Measurements from ENCODE around the gene B4GALNT4.
"Not testable (repeated sequence)": the region's sequence is repeated elsewhere in the genome, so short reads cannot be mapped to it uniquely, and the experiment has no call there.

Gene B4GALNT4

GRCh38 chr11:335779-336658 is 33.3 kb upstream of the B4GALNT4 start:
- DNase-seq (ENCODE audit: extremely low read depth in 1 of 2, low read depth in 1 of 2) = no peak

- no peak for DNase-seq (ENCODE audit: extremely low read depth in 1 of 2, low read depth in 1 of 2)
Measured at GRCh38 chr11:336659-337198, 32.6 kb upstream of the B4GALNT4 start.

- no peak for DNase-seq (ENCODE audit: extremely low read depth in 1 of 2, low read depth in 1 of 2)
Measured at GRCh38 chr11:337711-338110, 31.6 kb upstream of the B4GALNT4 start.

GRCh38 chr11:339963-340362 is 29.3 kb upstream of the B4GALNT4 start:
- no peak for DNase-seq (ENCODE audit: extremely low read depth in 1 of 2, low read depth in 1 of 2)

DNA sequence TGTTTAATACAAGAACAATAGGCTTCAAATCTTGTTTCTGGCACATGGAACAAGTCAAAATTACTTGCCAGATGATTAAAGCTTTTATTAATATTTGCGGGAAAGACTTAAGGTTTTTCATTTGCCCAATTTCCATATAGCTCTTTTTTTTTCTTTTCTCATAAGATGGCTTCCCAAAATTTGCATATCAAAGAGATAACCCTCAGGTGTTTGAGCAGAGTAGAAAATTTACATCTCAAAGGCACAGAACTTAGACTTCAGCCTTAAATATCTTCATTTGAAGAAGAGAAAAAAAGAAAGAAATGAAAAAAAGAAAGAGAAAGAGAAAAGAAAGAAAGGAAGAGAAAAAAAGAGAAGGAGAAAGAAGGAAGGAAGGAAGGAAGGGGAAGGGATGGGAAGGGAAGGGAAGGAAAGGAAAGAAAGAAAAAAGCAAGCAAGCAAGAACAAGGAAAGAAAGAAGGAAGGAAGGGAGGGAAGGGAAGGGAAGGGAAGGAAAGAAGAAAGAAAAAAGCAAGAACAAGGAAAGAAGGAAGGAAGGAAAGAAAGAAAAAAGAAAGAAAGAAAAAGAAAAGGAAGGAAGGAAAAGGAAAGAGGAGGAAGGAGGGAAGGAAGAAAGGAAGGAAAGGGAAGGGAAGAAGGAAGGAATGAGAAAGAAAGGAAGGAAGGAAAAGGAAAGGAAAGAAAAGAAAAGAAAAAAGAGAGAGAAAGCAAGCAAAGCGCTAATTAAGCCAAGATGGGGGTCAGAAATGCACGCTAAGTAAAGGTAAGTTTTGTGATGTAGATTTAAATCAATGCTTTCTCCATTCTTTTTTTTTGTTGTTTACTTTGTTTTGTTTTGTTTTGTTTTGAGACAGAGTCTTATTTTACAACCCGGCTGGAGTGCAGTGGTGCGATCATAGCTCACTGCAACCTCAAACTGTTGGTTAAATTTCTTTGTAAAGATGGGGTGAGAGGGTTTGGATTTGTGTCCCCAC is 28.5 kb upstream of the B4GALNT4 start:
- DNase-seq (ENCODE audit: extremely low read depth in 1 of 2, low read depth in 1 of 2) = no peak

GRCh38 chr11:342328-342727 is 27.0 kb upstream of the B4GALNT4 start:
- DNase-seq (ENCODE audit: extremely low read depth in 1 of 2, low read depth in 1 of 2) = no peak

GRCh38 chr11:344836-345578 is 24.3 kb upstream of the B4GALNT4 start:
- DNase-seq (ENCODE audit: extremely low read depth in 1 of 2, low read depth in 1 of 2) = no peak

DNA sequence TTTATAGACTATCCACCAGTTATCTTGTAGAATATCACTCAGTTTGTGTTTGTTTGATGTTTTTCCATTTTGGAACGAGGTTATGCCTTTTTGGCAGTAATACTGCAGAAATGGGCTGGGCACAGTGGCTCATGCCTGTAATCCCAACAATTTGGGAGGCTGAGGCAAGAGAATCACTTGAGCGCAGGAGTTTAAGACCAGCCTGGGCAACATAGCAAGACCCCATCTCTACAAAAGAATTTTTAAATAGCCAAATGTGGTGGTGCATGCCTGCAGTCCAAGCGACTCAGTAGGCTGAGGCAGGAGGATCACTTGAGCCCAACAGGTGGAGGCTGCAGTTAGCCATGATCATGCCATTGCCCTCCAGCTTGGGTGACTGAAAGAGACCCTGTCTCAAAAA is 22.8 kb upstream of the B4GALNT4 start:
- no peak for DNase-seq (ENCODE audit: extremely low read depth in 1 of 2, low read depth in 1 of 2)

- not testable (repeated sequence) for DNase-seq (ENCODE audit: extremely low read depth in 1 of 2, low read depth in 1 of 2)
Measured at GRCh38 chr11:349270-349954, 19.9 kb upstream of the B4GALNT4 start.

- DNase-seq (ENCODE audit: extremely low read depth in 1 of 2, low read depth in 1 of 2) = not testable (repeated sequence)
Measured at GRCh38 chr11:350033-350722, 19.1 kb upstream of the B4GALNT4 start.

- DNase-seq (ENCODE audit: extremely low read depth in 1 of 2, low read depth in 1 of 2) = no peak
Measured at GRCh38 chr11:350723-351255, 18.5 kb upstream of the B4GALNT4 start.

DNA sequence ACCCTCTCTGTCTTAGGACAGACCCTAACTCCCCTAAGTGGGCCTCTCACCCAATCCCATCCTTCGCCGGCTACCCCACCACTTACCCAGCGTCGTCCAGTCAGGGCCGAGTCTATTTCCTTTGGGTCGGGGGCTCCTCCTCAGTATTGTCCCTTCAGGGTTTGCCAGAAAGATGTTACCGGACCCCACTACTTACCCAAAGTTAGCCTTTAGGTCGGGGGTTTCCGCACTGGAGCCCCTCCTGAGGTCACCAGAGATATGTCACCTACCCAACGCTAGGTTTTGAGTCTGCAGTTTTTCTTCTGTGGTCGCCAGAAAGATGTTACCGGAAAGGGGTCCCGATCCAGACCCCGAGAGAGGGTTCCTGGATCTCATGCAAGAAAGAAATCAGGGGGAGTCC is 17.9 kb upstream of the B4GALNT4 start:
- no peak for DNase-seq (ENCODE audit: extremely low read depth in 1 of 2, low read depth in 1 of 2)

- DNase-seq (ENCODE audit: extremely low read depth in 1 of 2, low read depth in 1 of 2) = no peak
Measured at GRCh38 chr11:352456-353031, 16.8 kb upstream of the B4GALNT4 start.

DNA sequence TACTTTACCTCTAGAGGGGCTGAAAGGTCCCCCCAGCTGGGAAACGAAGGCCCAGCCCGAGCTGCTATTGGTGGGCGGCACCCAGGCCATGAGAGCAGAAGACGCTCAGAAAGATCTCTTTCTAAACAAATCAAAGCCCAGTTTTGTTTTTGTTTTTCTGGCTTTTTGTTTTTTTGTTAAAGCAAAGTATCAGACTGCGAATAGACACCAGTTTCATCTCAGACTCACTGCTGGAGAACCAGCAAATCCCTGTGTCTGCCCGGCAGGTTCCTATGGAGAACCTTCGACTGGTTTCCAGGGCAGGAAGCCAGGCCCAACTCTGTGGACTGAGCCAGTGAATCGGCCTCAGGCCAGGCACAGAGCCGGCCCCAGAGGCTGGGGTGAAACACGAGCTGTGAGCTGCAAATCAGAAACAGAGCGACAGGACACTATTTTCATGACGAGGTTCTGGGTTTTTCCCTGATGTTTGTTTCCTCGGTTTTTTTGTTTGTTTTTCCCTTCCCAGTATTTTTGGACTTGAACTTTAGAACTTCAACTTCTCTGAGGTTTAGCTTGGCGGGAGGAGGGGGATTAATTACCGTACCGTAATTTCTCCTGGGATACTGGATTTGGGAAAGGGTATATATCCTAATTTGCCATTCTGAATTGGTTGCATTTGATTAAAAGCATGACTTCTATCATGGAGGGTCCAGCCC is 16.0 kb upstream of the B4GALNT4 start:
- DNase-seq (ENCODE audit: extremely low read depth in 1 of 2, low read depth in 1 of 2) = no peak

- peak; percentile 69 to 82 for DNase-seq (ENCODE audit: extremely low read depth in 1 of 2, low read depth in 1 of 2)
Measured at GRCh38 chr11:355581-356458, 13.5 kb upstream of the B4GALNT4 start.

- no peak for DNase-seq (ENCODE audit: extremely low read depth in 1 of 2, low read depth in 1 of 2)
Measured at GRCh38 chr11:356610-357009, 12.7 kb upstream of the B4GALNT4 start.

- no peak for DNase-seq (ENCODE audit: extremely low read depth in 1 of 2, low read depth in 1 of 2)
Measured at GRCh38 chr11:357582-357981, 11.7 kb upstream of the B4GALNT4 start.
